Mammary epithelial cell (primary cell): ENCODE data around the gene COL19A1.

Experiments
- CTCF ChIP-seq, 2 donors: IDR thresholded peaks in 1 of 2; conservative IDR thresholded peaks in 1 of 2; 2 replicates each; pipeline ENCODE4 v1.5.1; 2011 to 2012; ENCODE audit warnings: inconsistent platforms in 2 of 2, low read length in 2 of 2, mild to moderate bottlenecking in 2 of 2, control low read depth in 1 of 2, low read depth in 1 of 2; ENCODE audit not compliant: insufficient read depth in 1 of 2; ENCODE audit errors: extremely low read depth in 1 of 2
- EZH2 ChIP-seq: IDR thresholded peaks from 2 replicates; pipeline ENCODE4 v1.6.1; 2012; ENCODE audit warnings: low read length, inconsistent platforms, borderline replicate concordance

- no peak for TF ChIP-seq CTCF (conservative IDR thresholded peaks at IDR 0.05 in 1 of 2, IDR thresholded peaks at IDR 0.05 in 1 of 2; ENCODE audit: extremely low read depth in 1 of 2, insufficient read depth in 1 of 2, low read depth in 1 of 2, low read length in 2 of 2)
- no peak for TF ChIP-seq EZH2
These were observed 264.5 kb downstream of the COL19A1 start for GRCh38 chr6:70130865-70131264.
